Naive thymus-derived CD4-positive, alpha-beta T cell (primary cell): ENCODE results near the gene CMA1. TPM values are rescaled to one million over a fixed set of nuclear protein-coding genes. Genes with fewer than 3 reads are reported as not detected.
"Not testable (repeated sequence)": the region's sequence is repeated elsewhere in the genome, so short reads cannot be mapped to it uniquely, and the experiment has no call there.

Experiments
- ATAC-seq: fragments of 150-1000 bp; cut with Tn5 transposase; 2 replicates; pipeline ENCODE4 v1.10.0; 2021; ENCODE audit warnings: mild to moderate bottlenecking, moderate library complexity
- CTCF ChIA-PET: fragments of 350-600 bp; sonication (Branson Sonifier 250); formaldehyde crosslinking; loops from one replicate; lab custom pipeline; 2021; ENCODE audit warnings: antibody characterized with exemption; lab: Charles Lee
- POLR2A ChIA-PET: fragments of 350-600 bp; sonication (Branson Sonifier 250); formaldehyde crosslinking; loops from one replicate; lab custom pipeline; 2021; ENCODE audit warnings: antibody characterized with exemption, inconsistent platforms; lab: Charles Lee
- DNase-seq, 9 donors: peaks; one replicate each; pipeline versions ENCODE4 v3.0.0 to v3.0.0-alpha.2; 2020 to 2022; ENCODE audit warnings: mixed read lengths in 1 of 9
- H3K27ac ChIP-seq: one replicate; pipeline ENCODE4 v1.7.0; 2013; ENCODE audit warnings: mild to moderate bottlenecking, low read depth, low read length, moderate library complexity
- H3K27me3 ChIP-seq, 2 donors: one replicate each; pipeline ENCODE4 v1.7.0; 2013; ENCODE audit warnings: low read length in 2 of 2, mild to moderate bottlenecking in 2 of 2, moderate library complexity in 2 of 2; ENCODE audit not compliant: control insufficient read depth in 2 of 2, insufficient read depth in 2 of 2
- H3K36me3 ChIP-seq, 3 experiments: 1 replicate in 2 of 3; 2 replicates in 1 of 3; pipeline ENCODE4 v1.7.0; 2013; ENCODE audit warnings: low read length in 3 of 3, mild to moderate bottlenecking in 3 of 3, moderate library complexity in 1 of 3; ENCODE audit not compliant: insufficient read depth in 3 of 3, control insufficient read depth in 2 of 3
- H3K4me1 ChIP-seq, 2 donors: one replicate each; pipeline ENCODE4 v1.7.0; 2013; ENCODE audit warnings: low read length in 2 of 2, mild to moderate bottlenecking in 2 of 2, moderate library complexity in 1 of 2; ENCODE audit not compliant: control insufficient read depth in 2 of 2, insufficient read depth in 2 of 2
- H3K4me3 ChIP-seq: 2 replicates; pipeline ENCODE4 v1.7.0; 2013; ENCODE audit warnings: mild to moderate bottlenecking, low read length
- H3K9me3 ChIP-seq, 3 experiments: 1 replicate in 2 of 3; 2 replicates in 1 of 3; pipeline ENCODE4 v1.7.0; 2013; ENCODE audit warnings: low read length in 3 of 3; ENCODE audit not compliant: control insufficient read depth in 2 of 3
- H3K27ac Mint-ChIP-seq, 9 donors: one replicate each; pipeline ENCODE4 v1.8.0; 2020 to 2022; ENCODE audit warnings: mixed read lengths in 9 of 9, mild to moderate bottlenecking in 8 of 9, moderate library complexity in 5 of 9, inconsistent platforms in 2 of 9
- H3K27me3 Mint-ChIP-seq, 5 donors: one replicate each; pipeline ENCODE4 v1.8.0; 2021 to 2022; ENCODE audit warnings: mixed read lengths in 5 of 5, mild to moderate bottlenecking in 1 of 5
- H3K36me3 Mint-ChIP-seq, 5 donors: one replicate each; pipeline ENCODE4 v1.8.0; 2020 to 2022; ENCODE audit warnings: mixed read lengths in 5 of 5, mild to moderate bottlenecking in 3 of 5, inconsistent platforms in 1 of 5
- H3K4me1 Mint-ChIP-seq, 7 donors: one replicate each; pipeline ENCODE4 v1.8.0; 2020 to 2022; ENCODE audit warnings: mixed read lengths in 7 of 7, mild to moderate bottlenecking in 3 of 7, inconsistent platforms in 1 of 7
- H3K4me3 Mint-ChIP-seq, 10 donors: one replicate each; pipeline ENCODE4 v1.8.0; 2020 to 2022; ENCODE audit warnings: mild to moderate bottlenecking in 10 of 10, mixed read lengths in 10 of 10, moderate library complexity in 6 of 10, inconsistent platforms in 2 of 10
- H3K9me3 Mint-ChIP-seq, 11 donors: one replicate each; pipeline ENCODE4 v1.8.0; 2020 to 2022; ENCODE audit warnings: mixed read lengths in 11 of 11, mild to moderate bottlenecking in 4 of 11, inconsistent platforms in 1 of 11, moderate library complexity in 1 of 11
- intact Hi-C, 2 donors: fragments of 100-400 bp; cut with micrococcal nuclease; formaldehyde crosslinking; loops; one replicate each; pipeline ENCODE4 v1.15.1; 2023
- polyA plus RNA-seq, 2 donors: library from polyadenylated mRNA; unstranded; fragments of 300-500 nt; fragmentation: Illumina TruSeq; gene quantifications; one replicate each; pipeline ENCODE4 v1.2.3, GENCODE V29; 2021
- total RNA-seq, 6 experiments: library from RNA in 5 of 6; stranded (reverse) in 5 of 6; gene quantifications; 1 replicate in 5 of 6; 2 replicates in 1 of 6; pipeline ENCODE4 v1.2.3 and lab custom pipeline; 2021 to 2026

Gene CMA1
- total and polyA plus RNA-seq, 7 experiments from 2014 or later = 0.56 TPM; not detected in 6

DNA sequence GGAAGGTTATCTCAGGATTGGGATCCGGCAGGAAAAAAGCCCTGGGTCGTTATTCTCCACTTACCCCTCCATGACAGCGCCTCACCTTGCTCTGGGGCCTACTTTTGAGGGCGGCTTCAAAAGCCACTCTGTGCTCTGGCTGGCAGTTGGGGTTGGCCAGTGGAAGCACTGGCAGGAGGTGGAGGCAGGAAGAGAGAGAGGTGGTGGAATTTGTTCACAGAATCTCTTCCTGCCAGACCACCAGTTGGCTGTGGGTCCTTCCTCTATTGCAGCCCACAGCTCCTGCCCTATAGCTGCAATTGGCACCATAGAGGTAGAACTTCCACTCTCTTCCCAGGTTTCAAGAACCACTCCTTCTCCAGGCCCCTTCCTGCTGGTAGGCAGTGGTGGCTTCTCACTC lies 32.8 kb downstream of the CMA1 start:
- Histone ChIP-seq H3K27me3 (no peaks in the 10 kb centered on the region), H3K4me1 (no peaks in the 10 kb centered on the region), H3K9me3 (no peaks in the 10 kb centered on the region), H3K36me3 (no peaks in the 10 kb centered on the region), H3K27ac (no peak overlapping the region), H3K4me3 (no peak overlapping the region)
- POLR2A ChIA-PET = no interaction called here
- peaks cover 0 to 13% (median 0%) of the 10 kb centered on the region in 11 donors for H3K9me3 Mint-ChIP-seq
- peaks cover 0 to 7% (median 0%) of the 10 kb centered on the region in 5 donors for H3K27me3 Mint-ChIP-seq
- intact Hi-C loops = no loop called here
- peaks cover 2 to 11% (median 6%) of the 10 kb centered on the region in 5 donors for H3K36me3 Mint-ChIP-seq
- peaks cover 0 to 1% (median 0%) of the 10 kb centered on the region in 7 donors for H3K4me1 Mint-ChIP-seq
- H3K27ac Mint-ChIP-seq = peak overlapping the region in 1 of 9 donors; percentile 43
- H3K4me3 Mint-ChIP-seq = no peak overlapping the region
- DNase-seq = no peak
- CTCF ChIA-PET = no interaction called here
- ATAC-seq = no peak

DNA sequence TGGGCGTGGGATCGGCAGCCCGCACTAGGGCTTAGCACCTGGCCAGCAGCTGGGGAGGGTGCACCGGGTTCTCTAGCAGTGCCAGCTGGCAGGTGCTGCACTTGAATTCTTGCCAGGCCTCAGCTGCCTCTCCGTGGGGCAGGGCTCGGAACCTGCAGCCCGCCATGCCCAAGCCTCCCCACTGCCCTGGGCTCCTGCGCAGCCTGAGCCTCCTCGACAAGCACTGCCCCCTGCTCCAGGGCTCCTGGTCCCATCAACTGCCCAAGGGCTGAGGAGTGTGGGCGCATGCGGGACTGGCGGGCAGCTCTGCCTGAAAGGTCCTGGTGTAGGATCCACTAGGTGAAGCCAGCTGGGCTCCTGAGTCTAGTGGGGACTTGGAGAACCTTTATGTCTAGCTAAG lies 34.9 kb downstream of the CMA1 start:
- Histone ChIP-seq H3K27me3 (no peaks in the 10 kb centered on the region), H3K27ac (no peak overlapping the region), H3K36me3 (no peaks in the 10 kb centered on the region), H3K9me3 (no peaks in the 10 kb centered on the region), H3K4me1 (no peaks in the 10 kb centered on the region), H3K4me3 (no peak overlapping the region)
- no peak for ATAC-seq
- no peak overlapping the region for H3K27ac Mint-ChIP-seq
- ChIA-PET POLR2A (no interaction called here), CTCF (interaction anchor here (1.0 kb wide), 1 partner anchor 9 kb away, joined by 3 read pairs; no protein-coding TSS in a partner anchor)
- DNase-seq = no peak
- H3K27me3 Mint-ChIP-seq = peaks cover 0 to 4% (median 0%) of the 10 kb centered on the region in 5 donors
- H3K4me3 Mint-ChIP-seq = no peak overlapping the region
- intact Hi-C loops = no loop called here
- peaks cover 0 to 12% (median 0%) of the 10 kb centered on the region in 11 donors for H3K9me3 Mint-ChIP-seq
- H3K4me1 Mint-ChIP-seq = peaks cover 0 to 1% (median 0%) of the 10 kb centered on the region in 7 donors
- H3K36me3 Mint-ChIP-seq = peaks cover 0 to 11% (median 6%) of the 10 kb centered on the region in 5 donors

DNA sequence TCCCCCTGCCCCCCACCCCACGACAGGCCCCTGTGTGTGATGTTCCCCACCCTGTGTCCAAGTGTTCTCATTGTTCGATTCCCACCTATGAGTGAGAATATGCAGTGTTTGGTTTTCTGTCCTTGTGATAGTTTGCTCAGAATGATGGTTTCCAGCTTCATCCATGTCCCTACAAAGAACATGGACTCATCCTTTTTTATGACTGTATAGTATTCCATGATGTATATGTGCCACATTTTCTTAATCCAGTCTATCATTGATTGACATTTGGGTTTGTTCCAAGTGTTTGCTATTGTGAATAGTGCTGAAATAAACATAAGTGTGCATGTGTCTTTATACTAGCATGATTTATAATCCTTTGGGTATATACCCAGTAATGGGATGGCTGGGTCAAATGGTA lies 37.6 kb downstream of the CMA1 start:
- H3K9me3 ChIP-seq, CTCF ChIA-PET, H3K4me3 Mint-ChIP-seq: not testable (repeated sequence)

DNA sequence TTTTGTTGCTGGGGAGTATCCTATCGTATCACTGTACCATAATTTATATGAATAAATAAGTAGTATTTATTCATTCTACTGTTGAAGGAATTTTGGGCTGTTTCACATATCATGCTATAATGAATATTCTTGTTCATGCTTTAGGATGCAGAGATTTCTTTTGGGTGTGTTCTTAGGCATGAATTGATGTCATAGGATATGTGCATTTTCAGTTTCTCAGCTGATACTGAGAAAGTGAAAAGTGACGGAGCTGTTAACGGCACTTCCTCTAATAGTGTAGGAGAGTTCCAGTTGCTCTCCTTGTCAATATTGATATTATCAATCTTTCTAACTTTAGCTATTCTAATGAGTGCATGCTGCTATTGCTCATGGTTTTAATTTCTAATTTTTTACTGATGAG lies 42.3 kb downstream of the CMA1 start:
- ChIA-PET POLR2A (interaction anchor here (0.5 to 1.4 kb wide), 3 partner anchors 12 to 223 kb away, joined by 3 read pairs; partner anchors contain the start of gene TINF2), CTCF (no interaction called here)
- peak overlapping the region in 3 of 9 donors; percentile 2 to 87 (median 61) for H3K27ac Mint-ChIP-seq
- Histone ChIP-seq H3K36me3 (no peaks in the 10 kb centered on the region), H3K27me3 (no peaks in the 10 kb centered on the region), H3K27ac (no peak overlapping the region), H3K9me3 (no peaks in the 10 kb centered on the region), H3K4me3 (no peak overlapping the region), H3K4me1 (peaks cover 22 to 23% of the 10 kb centered on the region in 2 donors)
- H3K4me1 Mint-ChIP-seq = peaks cover 8 to 54% (median 32%) of the 10 kb centered on the region in 7 donors
- no peaks in the 10 kb centered on the region for H3K27me3 Mint-ChIP-seq
- H3K4me3 Mint-ChIP-seq = peak overlapping the region in 5 of 10 donors; percentile 26 to 57 (median 48)
- DNase-seq (no peak), ATAC-seq (no peak)
- H3K36me3 Mint-ChIP-seq = peaks cover 0 to 14% (median 6%) of the 10 kb centered on the region in 5 donors
- H3K9me3 Mint-ChIP-seq = peaks cover 0 to 15% (median 3%) of the 10 kb centered on the region in 11 donors
- intact Hi-C loops = loop anchor here in 1 of 2 donors (2.0 kb wide), 1 partner anchor 23 kb away; the partner anchor contains the start of gene SDR39U1

More for the DNA sequence above, 37.6 kb downstream of the CMA1 start:
- ATAC-seq, H3K27me3 Mint-ChIP-seq, H3K27ac Mint-ChIP-seq, H3K4me3 ChIP-seq, H3K36me3 ChIP-seq, DNase-seq, H3K27me3 ChIP-seq, H3K4me1 ChIP-seq, H3K27ac ChIP-seq, intact Hi-C loops: not testable (repeated sequence)
- POLR2A ChIA-PET = interaction anchor here (1.5 kb wide), 1 partner anchor 14 kb away, joined by 3 read pairs; no protein-coding TSS in a partner anchor
- H3K9me3 Mint-ChIP-seq = peaks cover 0 to 16% (median 0%) of the 10 kb centered on the region in 11 donors
- peaks cover 1 to 25% (median 12%) of the 10 kb centered on the region in 7 donors for H3K4me1 Mint-ChIP-seq
- peaks cover 1 to 11% (median 6%) of the 10 kb centered on the region in 5 donors for H3K36me3 Mint-ChIP-seq

DNA sequence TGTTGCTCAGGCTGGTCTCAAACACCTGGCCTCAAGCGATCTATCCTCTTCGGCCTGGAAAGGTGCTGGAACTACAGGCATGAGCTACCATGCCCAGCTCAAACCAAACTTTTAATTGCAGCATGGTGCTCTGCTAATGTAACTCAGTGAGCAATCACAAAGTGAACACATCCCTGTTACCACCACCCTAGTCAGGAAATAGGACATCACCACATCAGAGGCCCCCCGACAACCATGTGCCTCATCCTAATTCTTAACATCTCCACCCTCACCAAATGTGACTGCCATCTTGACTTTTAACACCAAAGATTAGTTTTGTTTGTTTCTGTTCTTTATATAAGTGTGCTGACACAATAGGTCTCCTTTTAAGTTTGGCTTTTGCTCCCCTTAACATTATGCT lies 42.7 kb downstream of the CMA1 start:
- ChIA-PET CTCF (no interaction called here), POLR2A (interaction anchor here (0.6 to 1.4 kb wide), 2 partner anchors 11 to 15 kb away, joined by 3 read pairs; no protein-coding TSS in a partner anchor)
- Histone ChIP-seq H3K4me1 (peaks cover 22 to 23% of the 10 kb centered on the region in 2 donors), H3K36me3 (no peaks in the 10 kb centered on the region), H3K4me3 (no peak overlapping the region), H3K9me3 (no peaks in the 10 kb centered on the region), H3K27me3 (no peaks in the 10 kb centered on the region), H3K27ac (no peak overlapping the region)
- Mint-ChIP-seq H3K4me1 (peaks cover 9 to 57% (median 32%) of the 10 kb centered on the region in 7 donors), H3K27ac (peak overlapping the region in 5 of 9 donors; percentile 2 to 87 (median 73)), H3K36me3 (peaks cover 0 to 17% (median 6%) of the 10 kb centered on the region in 5 donors), H3K27me3 (no peaks in the 10 kb centered on the region), H3K4me3 (peak overlapping the region in 7 of 10 donors; percentile 26 to 66 (median 47)), H3K9me3 (peaks cover 0 to 10% (median 2%) of the 10 kb centered on the region in 11 donors)
- intact Hi-C loops = loop anchor here in 1 of 2 donors (2.0 kb wide), 1 partner anchor 23 kb away; the partner anchor contains the start of gene SDR39U1
- ATAC-seq = no peak
- peak in 4 of 9 donors; percentile 8 to 45 (median 24) for DNase-seq

DNA sequence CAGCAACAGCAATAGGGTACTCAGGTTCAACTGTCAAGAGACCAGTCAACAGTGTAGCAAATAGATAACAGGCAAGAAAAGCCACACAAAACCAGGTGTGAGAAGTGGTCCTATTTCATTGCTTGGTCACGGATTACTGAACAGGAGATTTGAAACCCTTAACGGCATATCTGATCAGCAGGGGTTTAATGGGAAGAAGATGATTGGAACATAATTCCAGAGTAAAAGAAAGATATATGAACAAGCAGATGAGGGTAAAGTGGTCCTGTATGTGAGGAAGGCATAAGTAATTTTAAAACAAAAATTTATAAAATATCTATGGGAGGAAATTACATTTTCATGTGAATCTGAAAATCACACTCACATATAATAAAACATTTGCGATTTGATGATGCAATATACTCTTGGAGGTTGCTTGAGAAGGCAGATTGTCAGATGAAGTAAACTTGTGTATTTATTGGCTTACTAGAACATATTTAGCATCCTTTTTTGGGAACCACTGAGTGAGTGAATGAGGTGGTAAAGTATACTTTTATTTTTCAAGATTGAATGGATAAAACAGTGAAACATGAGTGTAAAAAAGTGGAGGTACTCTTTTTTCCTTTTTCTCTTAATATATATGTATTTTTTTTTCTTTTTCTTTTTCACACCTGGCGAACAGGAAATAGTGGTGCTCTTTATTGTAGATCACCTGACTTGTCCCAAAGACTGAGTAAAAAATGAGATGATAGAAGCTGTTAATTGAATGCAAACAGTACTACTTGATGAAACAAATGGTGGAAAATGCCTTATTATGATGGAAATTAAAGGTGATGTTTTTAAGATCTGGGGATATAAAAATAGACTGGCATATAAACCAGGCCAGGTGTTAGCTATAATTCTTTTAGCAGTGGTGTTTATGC lies 43.9 kb downstream of the CMA1 start:
- H3K27ac ChIP-seq = no peak overlapping the region
- Mint-ChIP-seq H3K4me1 (peaks cover 9 to 58% (median 32%) of the 10 kb centered on the region in 7 donors), H3K36me3 (peaks cover 0 to 21% (median 6%) of the 10 kb centered on the region in 5 donors), H3K27ac (peak overlapping the region in 8 of 9 donors; percentile 13 to 89 (median 44)), H3K27me3 (no peaks in the 10 kb centered on the region), H3K4me3 (peak overlapping the region; percentile 12 to 82 (median 52)), H3K9me3 (peaks cover 0 to 8% (median 2%) of the 10 kb centered on the region in 11 donors)
- DNase-seq (no peak), ATAC-seq (no peak)
- H3K4me3 ChIP-seq = no peak overlapping the region
- intact Hi-C loops = loop anchor here in 1 of 2 donors (2.0 kb wide), 1 partner anchor 21 kb away; the partner anchor contains the start of gene SDR39U1
- no peaks in the 10 kb centered on the region for H3K9me3 ChIP-seq
- no peaks in the 10 kb centered on the region for H3K27me3 ChIP-seq
- peaks cover 22 to 23% of the 10 kb centered on the region in 2 donors for H3K4me1 ChIP-seq
- POLR2A ChIA-PET = interaction anchor here (1.4 kb wide), 1 partner anchor 10 kb away, joined by 3 read pairs; no protein-coding TSS in a partner anchor
- H3K36me3 ChIP-seq = no peaks in the 10 kb centered on the region
- CTCF ChIA-PET = no interaction called here
